GM12878 (cell line): Measurements from ENCODE around the gene DDX10.

Source experiments
- CHD1 ChIP-seq: IDR thresholded peaks from 2 replicates; pipeline ENCODE4 v1.6.1; 2012; ENCODE audit warnings: low read depth, low read length, improper control_type of control experiment
- NFYB ChIP-seq: IDR thresholded peaks from 2 replicates; pipeline ENCODE4 v1.6.1; 2011; ENCODE audit warnings: low read depth, mild to moderate bottlenecking, low read length, improper control_type of control experiment, moderate library complexity; ENCODE audit not compliant: insufficient read depth
- NKRF ChIP-seq: fragments of 450-650 bp; conservative IDR thresholded peaks from 2 replicates; pipeline ENCODE4 v1.6.1; 2017; ENCODE audit warnings: mild to moderate bottlenecking, moderate library complexity
- STAT3 ChIP-seq: IDR thresholded peaks from 2 replicates; pipeline ENCODE4 v1.6.1; 2011; ENCODE audit warnings: low read depth, low read length, improper control_type of control experiment
- SUZ12 ChIP-seq: fragments of 200-600 bp; sonication (generic); IDR thresholded peaks from one replicate; pipeline ENCODE4 v1.6.1; 2018; ENCODE audit warnings: antibody characterized with exemption, mild to moderate bottlenecking; ENCODE audit not compliant: unreplicated experiment
- TAF1 ChIP-seq: IDR thresholded peaks from 2 replicates; pipeline ENCODE4 v1.6.1; 2011; ENCODE audit warnings: mild to moderate bottlenecking, low read depth, low read length, borderline replicate concordance
- USF2 ChIP-seq: IDR thresholded peaks from 2 replicates; pipeline ENCODE4 v1.6.1; 2011; ENCODE audit warnings: low read depth, low read length, improper control_type of control experiment, borderline replicate concordance
- TF ChIP-seq, protein P1 (sequence below): IDR thresholded peaks from 2 replicates; pipeline ENCODE4 v1.6.1; 2012; ENCODE audit warnings: mild to moderate bottlenecking, low read depth, low read length

GRCh38 chr11:108847298-108847990 lies 182.6 kb downstream of the DDX10 start:
- TF ChIP-seq SUZ12 (no peak), USF2 (no peak), TAF1 (no peak), NKRF (no peak), CHD1 (no peak), NFYB (no peak), STAT3 (no peak)
- TF ChIP-seq, protein P1, sequence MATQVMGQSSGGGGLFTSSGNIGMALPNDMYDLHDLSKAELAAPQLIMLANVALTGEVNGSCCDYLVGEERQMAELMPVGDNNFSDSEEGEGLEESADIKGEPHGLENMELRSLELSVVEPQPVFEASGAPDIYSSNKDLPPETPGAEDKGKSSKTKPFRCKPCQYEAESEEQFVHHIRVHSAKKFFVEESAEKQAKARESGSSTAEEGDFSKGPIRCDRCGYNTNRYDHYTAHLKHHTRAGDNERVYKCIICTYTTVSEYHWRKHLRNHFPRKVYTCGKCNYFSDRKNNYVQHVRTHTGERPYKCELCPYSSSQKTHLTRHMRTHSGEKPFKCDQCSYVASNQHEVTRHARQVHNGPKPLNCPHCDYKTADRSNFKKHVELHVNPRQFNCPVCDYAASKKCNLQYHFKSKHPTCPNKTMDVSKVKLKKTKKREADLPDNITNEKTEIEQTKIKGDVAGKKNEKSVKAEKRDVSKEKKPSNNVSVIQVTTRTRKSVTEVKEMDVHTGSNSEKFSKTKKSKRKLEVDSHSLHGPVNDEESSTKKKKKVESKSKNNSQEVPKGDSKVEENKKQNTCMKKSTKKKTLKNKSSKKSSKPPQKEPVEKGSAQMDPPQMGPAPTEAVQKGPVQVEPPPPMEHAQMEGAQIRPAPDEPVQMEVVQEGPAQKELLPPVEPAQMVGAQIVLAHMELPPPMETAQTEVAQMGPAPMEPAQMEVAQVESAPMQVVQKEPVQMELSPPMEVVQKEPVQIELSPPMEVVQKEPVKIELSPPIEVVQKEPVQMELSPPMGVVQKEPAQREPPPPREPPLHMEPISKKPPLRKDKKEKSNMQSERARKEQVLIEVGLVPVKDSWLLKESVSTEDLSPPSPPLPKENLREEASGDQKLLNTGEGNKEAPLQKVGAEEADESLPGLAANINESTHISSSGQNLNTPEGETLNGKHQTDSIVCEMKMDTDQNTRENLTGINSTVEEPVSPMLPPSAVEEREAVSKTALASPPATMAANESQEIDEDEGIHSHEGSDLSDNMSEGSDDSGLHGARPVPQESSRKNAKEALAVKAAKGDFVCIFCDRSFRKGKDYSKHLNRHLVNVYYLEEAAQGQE = no peak
